Measurements from ENCODE around the gene COL2A1. TPM values are rescaled to one million over a fixed set of nuclear protein-coding genes. Genes with fewer than 3 reads are reported as not detected.

The COL2A1 gene
- total RNA-seq, 1 experiment from 2014 or later: 10.8 TPM

DNA sequence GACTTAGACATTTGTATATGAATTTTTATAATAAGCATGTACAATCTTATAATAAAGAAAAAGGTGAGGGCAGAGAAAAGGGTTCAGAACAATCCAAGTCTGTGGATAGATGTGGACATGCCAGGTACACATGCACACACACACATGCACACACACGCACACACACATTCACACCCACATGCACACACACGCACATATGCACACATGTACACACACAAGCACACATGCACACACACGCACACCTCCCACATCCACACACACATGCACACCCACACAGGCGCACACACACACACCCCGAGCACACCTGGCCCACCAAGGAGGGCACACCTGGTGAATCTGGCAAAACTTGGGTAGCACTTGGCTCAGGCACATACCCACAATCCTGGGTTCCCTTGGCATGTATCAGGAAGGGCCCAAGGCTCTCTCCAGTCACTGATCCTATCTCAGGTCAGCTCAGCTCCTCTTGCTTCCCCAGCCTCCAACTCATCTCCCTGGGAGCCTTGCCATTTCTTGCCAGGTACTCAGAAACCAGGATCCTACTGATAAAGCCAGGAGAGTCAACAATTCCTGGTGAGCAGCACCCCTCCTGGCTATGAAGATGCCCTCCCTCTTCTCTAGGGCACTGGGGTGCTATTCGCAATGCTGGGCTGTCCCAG lies 59.5 kb downstream of the COL2A1 start:
- WGBS (ENCODE audit: extremely low coverage, insufficient read length, low lambda C conversion rate): no CpG with 5 or more reads among the region's 6 CpGs
- H3K27ac ChIP-seq (ENCODE audit: insufficient read length, low read depth, low read length): no peak overlapping the region
- H2BK5ac ChIP-seq (ENCODE audit: insufficient read length, low read length): no peak overlapping the region
- no peak overlapping the region for H3T11ph ChIP-seq (ENCODE audit: low read length)
- H2BK12ac ChIP-seq (ENCODE audit: insufficient read length, low read depth, low read length): no peak overlapping the region
- no peak overlapping the region for H4K91ac ChIP-seq (ENCODE audit: insufficient read length, low read depth, low read length)
- peaks cover 2% of the 10 kb centered on the region for H3K23me2 ChIP-seq (ENCODE audit: insufficient read length, low read depth, low read length, poor library complexity, severe bottlenecking)
- no peaks in the 10 kb centered on the region for H3K9me3 ChIP-seq (ENCODE audit: control insufficient read depth, low read depth, low read length)
- H3K4me2 ChIP-seq (ENCODE audit: insufficient read depth, insufficient read length, low read length): no peak overlapping the region
- no peaks in the 10 kb centered on the region for H3K79me1 ChIP-seq (ENCODE audit: insufficient read depth, low read depth, low read length, poor library complexity, severe bottlenecking)
- Mint-ChIP-seq H3K4me1 (peaks cover 19 to 38% of the 10 kb centered on the region in 2 experiments), H3K27me3 (ENCODE audit: low read depth) (peaks cover 24% of the 10 kb centered on the region), H3K4me3 (no peak overlapping the region), H3K9me3 (no peaks in the 10 kb centered on the region; a peak in 1 of 5 replicates), H3K36me3 (ENCODE audit: insufficient read depth in 1 of 3, low read depth in 3 of 3) (no peaks in the 10 kb centered on the region), H3K27ac (peak overlapping the region in 1 of 3 experiments; percentile 38; a peak in 1 of 7 replicates)
- TF ChIP-seq, protein P1, sequence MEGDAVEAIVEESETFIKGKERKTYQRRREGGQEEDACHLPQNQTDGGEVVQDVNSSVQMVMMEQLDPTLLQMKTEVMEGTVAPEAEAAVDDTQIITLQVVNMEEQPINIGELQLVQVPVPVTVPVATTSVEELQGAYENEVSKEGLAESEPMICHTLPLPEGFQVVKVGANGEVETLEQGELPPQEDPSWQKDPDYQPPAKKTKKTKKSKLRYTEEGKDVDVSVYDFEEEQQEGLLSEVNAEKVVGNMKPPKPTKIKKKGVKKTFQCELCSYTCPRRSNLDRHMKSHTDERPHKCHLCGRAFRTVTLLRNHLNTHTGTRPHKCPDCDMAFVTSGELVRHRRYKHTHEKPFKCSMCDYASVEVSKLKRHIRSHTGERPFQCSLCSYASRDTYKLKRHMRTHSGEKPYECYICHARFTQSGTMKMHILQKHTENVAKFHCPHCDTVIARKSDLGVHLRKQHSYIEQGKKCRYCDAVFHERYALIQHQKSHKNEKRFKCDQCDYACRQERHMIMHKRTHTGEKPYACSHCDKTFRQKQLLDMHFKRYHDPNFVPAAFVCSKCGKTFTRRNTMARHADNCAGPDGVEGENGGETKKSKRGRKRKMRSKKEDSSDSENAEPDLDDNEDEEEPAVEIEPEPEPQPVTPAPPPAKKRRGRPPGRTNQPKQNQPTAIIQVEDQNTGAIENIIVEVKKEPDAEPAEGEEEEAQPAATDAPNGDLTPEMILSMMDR (conservative IDR thresholded peaks at IDR 0.05): no peak
- H2AK5ac ChIP-seq (ENCODE audit: insufficient read length, low read length): no peak overlapping the region
- no peak overlapping the region for H2BK120ac ChIP-seq (ENCODE audit: low read depth, low read length, poor library complexity, severe bottlenecking)
- no peak overlapping the region for H2AFZ ChIP-seq (ENCODE audit: low read length)
- no peaks in the 10 kb centered on the region for H3K27me3 ChIP-seq (ENCODE audit: insufficient read depth, low read length)
- peaks cover 2% of the 10 kb centered on the region for H4K20me1 ChIP-seq (ENCODE audit: control insufficient read depth, insufficient read depth, insufficient read length)
- no peak overlapping the region for H2BK15ac ChIP-seq (ENCODE audit: low read depth, low read length)
- H3K9ac ChIP-seq (ENCODE audit: extremely low read depth, insufficient read length, low read length): no peak overlapping the region
- no peak overlapping the region for H3K56ac ChIP-seq (ENCODE audit: insufficient read length, low read depth, low read length)
- no peak overlapping the region for H3K14ac ChIP-seq (ENCODE audit: insufficient read depth, low read length)
- H3K79me2 ChIP-seq (ENCODE audit: insufficient read depth, low read length): no peaks in the 10 kb centered on the region
- no peak overlapping the region for H4K8ac ChIP-seq (replicated peaks; ENCODE audit: insufficient read length, low read depth, low read length)
- no peaks in the 10 kb centered on the region for H3K4me1 ChIP-seq (ENCODE audit: insufficient read depth, low read length)
- no peak overlapping the region for H2BK20ac ChIP-seq (ENCODE audit: low read depth, low read length, poor library complexity, severe bottlenecking)
- H3K18ac ChIP-seq (ENCODE audit: insufficient read length, low read depth, low read length): no peak overlapping the region
- DNase-seq: no peak
- no peak overlapping the region for H3K4ac ChIP-seq (ENCODE audit: low read depth, low read length)
- H3K23ac ChIP-seq (ENCODE audit: insufficient read length, low read depth, low read length): no peak overlapping the region
- H4K5ac ChIP-seq (ENCODE audit: insufficient read length, low read depth, low read length): no peak overlapping the region

Data from H9 (cell line).